Keratinocyte (primary cell): Measurements from ENCODE around the gene SCARF2.

Experiments
- CTCF ChIP-seq, 3 experiments: IDR thresholded peaks in 1 of 3; conservative IDR thresholded peaks in 1 of 3; optimal IDR thresholded peaks in 1 of 3; 2 replicates in 2 of 3; 3 replicates in 1 of 3; pipeline versions ENCODE3 to v1.5.1; 2011; ENCODE audit warnings: low read length in 3 of 3, mild to moderate bottlenecking in 3 of 3, moderate library complexity in 2 of 3, control low read depth in 1 of 3, inconsistent platforms in 1 of 3; ENCODE audit not compliant: insufficient read depth in 2 of 3; ENCODE audit errors: extremely low read depth in 1 of 3
- EZH2 ChIP-seq: IDR thresholded peaks from one replicate; pipeline ENCODE4 v1.6.1; 2012; ENCODE audit warnings: inconsistent platforms, mild to moderate bottlenecking, low read length, moderate library complexity

DNA sequence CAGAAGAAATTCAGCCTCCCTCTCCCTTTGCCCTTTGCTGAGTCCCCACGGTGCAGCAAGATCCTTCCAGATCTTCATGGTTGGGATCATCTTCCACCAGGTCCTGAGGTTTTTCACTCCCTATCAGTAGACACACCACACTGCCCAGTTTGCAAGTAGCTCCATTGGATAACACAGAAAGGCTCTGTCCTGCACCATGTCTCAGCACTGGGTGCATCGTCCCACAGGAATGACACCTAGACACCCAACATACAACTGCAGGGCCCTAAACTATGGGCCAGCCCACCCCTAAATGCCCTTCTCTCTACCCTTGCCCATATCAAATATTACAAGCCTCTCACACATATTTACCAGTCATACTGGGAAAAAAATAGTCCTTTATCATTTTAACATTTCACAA is 48.6 kb upstream of the SCARF2 start:
- no peak for TF ChIP-seq EZH2
- TF ChIP-seq CTCF (optimal IDR thresholded peaks at IDR 0.05 in 1 of 3, IDR thresholded peaks at IDR 0.05 in 1 of 3, conservative IDR thresholded peaks at IDR 0.05 in 1 of 3; ENCODE audit: extremely low read depth in 1 of 3, insufficient read depth in 2 of 3, low read length in 3 of 3): no peak
